ENCODE data around the gene OR2A1.
"Not testable (repeated sequence)": the region's sequence is repeated elsewhere in the genome, so short reads cannot be mapped to it uniquely, and the experiment has no call there.

DNA sequence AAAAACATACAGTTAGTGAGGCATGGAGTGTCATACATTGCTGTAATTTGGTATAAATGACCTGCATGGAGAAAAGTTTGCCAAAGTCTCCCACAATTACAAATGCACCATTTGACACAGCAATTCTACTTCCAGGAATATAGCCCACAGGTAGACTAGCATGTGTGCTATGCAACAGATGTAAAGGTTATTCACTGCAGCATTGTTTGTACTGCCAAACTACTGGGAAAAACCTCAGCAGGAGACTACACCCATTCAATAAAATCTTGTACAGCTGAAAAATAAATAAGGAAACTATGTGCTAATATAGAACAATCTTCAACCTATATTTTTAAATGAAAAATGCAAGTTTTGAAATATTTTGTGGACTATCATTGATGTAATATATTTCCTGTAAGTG is 17.8 kb downstream of the OR2A1 start:
- TF ChIP-seq POLR2A (IDR thresholded peaks at IDR 0.05; ENCODE audit: extremely low read depth, insufficient read length); CTCF (IDR thresholded peaks at IDR 0.05; ENCODE audit: low read depth, low read length): not testable (repeated sequence)
